Smooth muscle cell (in vitro differentiated cells): ENCODE results near the gene SAA2. TPM values are rescaled to one million over a fixed set of nuclear protein-coding genes. Genes with fewer than 3 reads are reported as not detected.

Experiments
- DNase-seq: peaks from one replicate; lab custom pipeline; 2025; ENCODE audit not compliant: unreplicated experiment; lab: John Stamatoyannopoulos, UW
- H2AFZ ChIP-seq: fragments of 200-600 bp; sonication (generic); 2 replicates; pipeline ENCODE4 v1.6.0; 2016; ENCODE audit warnings: antibody characterized with exemption, low read depth, mild to moderate bottlenecking
- H3F3A ChIP-seq: fragments of 200-600 bp; sonication (generic); 2 replicates; pipeline ENCODE4 v1.6.0; 2017; ENCODE audit warnings: antibody characterized with exemption, low read depth
- H3K27ac ChIP-seq: fragments of 200-600 bp; sonication (generic); 2 replicates; pipeline ENCODE4 v1.5.1; 2016; ENCODE audit warnings: low read depth, mild to moderate bottlenecking
- H3K27me3 ChIP-seq: fragments of 200-600 bp; sonication (generic); 2 replicates; pipeline ENCODE4 v1.6.1; 2016; ENCODE audit warnings: low read depth, mild to moderate bottlenecking
- H3K36me3 ChIP-seq: fragments of 200-600 bp; sonication (generic); 2 replicates; pipeline ENCODE4 v1.5.1; 2016; ENCODE audit warnings: low read depth
- H3K4me1 ChIP-seq: fragments of 200-600 bp; sonication (generic); 2 replicates; pipeline ENCODE4 v1.5.1; 2016; ENCODE audit warnings: low read depth
- H3K4me2 ChIP-seq: fragments of 200-600 bp; sonication (generic); 2 replicates; pipeline ENCODE4 v1.6.0; 2016; ENCODE audit warnings: mild to moderate bottlenecking
- H3K4me3 ChIP-seq: fragments of 200-600 bp; sonication (generic); 2 replicates; pipeline ENCODE4 v1.5.1; 2016; ENCODE audit warnings: mild to moderate bottlenecking
- H3K79me2 ChIP-seq: fragments of 200-600 bp; sonication (generic); 2 replicates; pipeline ENCODE4 v1.6.0; 2016; ENCODE audit warnings: low read depth, mild to moderate bottlenecking
- H3K9ac ChIP-seq: fragments of 200-600 bp; sonication (generic); 2 replicates; pipeline ENCODE4 v1.6.0; 2016; ENCODE audit warnings: low read depth
- H3K9me3 ChIP-seq: fragments of 200-600 bp; sonication (generic); replicated peaks from 2 replicates; pipeline ENCODE4 v1.5.1; 2016; ENCODE audit warnings: low read depth
- H4K20me1 ChIP-seq: fragments of 200-600 bp; sonication (generic); 2 replicates; pipeline ENCODE4 v1.6.0; 2016; ENCODE audit warnings: low read depth
- CTCF ChIP-seq: fragments of 200-600 bp; sonication (generic); IDR thresholded peaks from 2 replicates; pipeline ENCODE4 v1.5.1; 2017; ENCODE audit warnings: borderline replicate concordance, mild to moderate bottlenecking, antibody characterized with exemption; ENCODE audit not compliant: insufficient read depth, poor library complexity, severe bottlenecking
- WGBS: methylation state at CpG from one replicate; pipeline ENCODE4 v1.1.7; 2016; ENCODE audit warnings: low lambda C conversion rate; 5-methylcytosine and 5-hydroxymethylcytosine counted together
- polyA plus RNA-seq: library from polyadenylated mRNA; unstranded; fragments of >200 nt; fragmentation: Nextera tagmentation; extraction: Ambion mirVana; gene quantifications from 2 replicates; pipeline ENCODE4 v1.2.1, GENCODE V29; 2016
- total RNA-seq: library from RNA; depleted of rRNA; stranded (reverse); fragments of >200 nt; gene quantifications from 2 replicates; pipeline ENCODE4 v1.2.3, GENCODE V29; 2014

Gene SAA2
- total and polyA plus RNA-seq, 2 experiments from 2014 or later, result not detected

GRCh38 chr11:18229501-18229900 is 19.0 kb downstream of the SAA2 start:
- H4K20me1 ChIP-seq, result no peaks in the 10 kb centered on the region
- no peaks in the 10 kb centered on the region for H3K4me1 ChIP-seq
- no peak overlapping the region for H3K9ac ChIP-seq
- H3K4me3 ChIP-seq, result no peak overlapping the region
- no peak overlapping the region for H3K27ac ChIP-seq
- no peak overlapping the region for H3K4me2 ChIP-seq
- TF ChIP-seq CTCF, result no peak
- WGBS, result 89% methylated on average over 3 of the region's 3 CpGs
- no peaks in the 10 kb centered on the region for H3F3A ChIP-seq
- no peak overlapping the region for H2AFZ ChIP-seq
- no peaks in the 10 kb centered on the region for H3K36me3 ChIP-seq
- no peaks in the 10 kb centered on the region for H3K27me3 ChIP-seq
- no peak for DNase-seq
- H3K9me3 ChIP-seq, result no peaks in the 10 kb centered on the region
- no peaks in the 10 kb centered on the region for H3K79me2 ChIP-seq

GRCh38 chr11:18225913-18226312 is 22.6 kb downstream of the SAA2 start:
- H4K20me1 ChIP-seq, result no peaks in the 10 kb centered on the region
- no peaks in the 10 kb centered on the region for H3K4me1 ChIP-seq
- H3K27me3 ChIP-seq, result no peaks in the 10 kb centered on the region
- no peak overlapping the region for H2AFZ ChIP-seq
- no peak overlapping the region for H3K4me2 ChIP-seq
- H3K36me3 ChIP-seq, result no peaks in the 10 kb centered on the region
- no peak overlapping the region for H3K4me3 ChIP-seq
- no peak overlapping the region for H3K27ac ChIP-seq
- H3K9ac ChIP-seq, result no peak overlapping the region
- no peaks in the 10 kb centered on the region for H3F3A ChIP-seq
- WGBS, result 64% methylated on average over 2 of the region's 2 CpGs
- no peaks in the 10 kb centered on the region for H3K79me2 ChIP-seq
- no peak for TF ChIP-seq CTCF
- no peak for DNase-seq
- no peaks in the 10 kb centered on the region for H3K9me3 ChIP-seq

GRCh38 chr11:18223591-18224387 is 24.7 kb downstream of the SAA2 start:
- Histone ChIP-seq H3K9ac (no peak overlapping the region), H3K9me3 (no peaks in the 10 kb centered on the region), H3F3A (no peaks in the 10 kb centered on the region), H2AFZ (no peak overlapping the region), H3K4me2 (no peak overlapping the region), H4K20me1 (no peaks in the 10 kb centered on the region), H3K36me3 (no peaks in the 10 kb centered on the region), H3K27me3 (peaks cover 6% of the 10 kb centered on the region), H3K79me2 (no peaks in the 10 kb centered on the region), H3K4me1 (no peaks in the 10 kb centered on the region), H3K27ac (no peak overlapping the region), H3K4me3 (no peak overlapping the region)
- no peak for TF ChIP-seq CTCF
- WGBS, result 71% methylated on average over 3 of the region's 3 CpGs
- no peak for DNase-seq
